MM.1S (cell line): ENCODE measurements around the gene FIGLA.

Experiments used
- CTCF ChIP-seq: fragments of 300-600 bp; sonication (generic); IDR thresholded peaks from 2 replicates; pipeline ENCODE4 v1.5.1; 2016; ENCODE audit warnings: antibody characterized with exemption, low read length, mixed read lengths
- EZH2 ChIP-seq: fragments of 300-600 bp; sonication (generic); optimal IDR thresholded peaks from 2 replicates; pipeline ENCODE3; 2017; ENCODE audit warnings: low read depth, mild to moderate bottlenecking, antibody characterized with exemption, low read length, mixed read lengths
- EZH2phosphoT487 ChIP-seq: fragments of 300-600 bp; sonication (generic); IDR thresholded peaks from 2 replicates; pipeline ENCODE4 v1.6.1; 2018; ENCODE audit warnings: antibody characterized with exemption, low read length

- TF ChIP-seq CTCF: no peak
- TF ChIP-seq EZH2: no peak
- no peak for TF ChIP-seq EZH2phosphoT487
Measured at GRCh38 chr2:70746094-70746974, 44.1 kb downstream of the FIGLA start.
